Suprapubic skin (tissue), 4 donors: ENCODE measurements around the gene TMEM44.

Experiments
- EP300 ChIP-seq: sonication (generic); formaldehyde crosslinking; IDR thresholded peaks from one replicate; pipeline ENCODE4 v1.6.1; 2017; ENCODE audit warnings: antibody characterized with exemption
- POLR2A ChIP-seq, 2 donors: fragments of 450-650 bp; IDR thresholded peaks; one replicate each; pipeline ENCODE4 v1.6.1; 2017; ENCODE audit warnings: antibody characterized with exemption in 2 of 2, mild to moderate bottlenecking in 2 of 2, moderate library complexity in 2 of 2
- POLR2AphosphoS5 ChIP-seq, 3 donors: sonication (generic); formaldehyde crosslinking; IDR thresholded peaks; one replicate each; pipeline ENCODE4 v1.6.1; 2017; ENCODE audit warnings: antibody characterized with exemption in 3 of 3
- TF ChIP-seq, protein P1 (sequence below), 2 donors: fragments of 200-600 bp in 1 of 2; fragments of 450-650 bp in 1 of 2; sonication (generic) in 1 of 2; IDR thresholded peaks; one replicate each; pipeline ENCODE4 v1.5.1; 2016 to 2019; ENCODE audit warnings: antibody characterized with exemption in 2 of 2, mild to moderate bottlenecking in 1 of 2, moderate library complexity in 1 of 2

DNA sequence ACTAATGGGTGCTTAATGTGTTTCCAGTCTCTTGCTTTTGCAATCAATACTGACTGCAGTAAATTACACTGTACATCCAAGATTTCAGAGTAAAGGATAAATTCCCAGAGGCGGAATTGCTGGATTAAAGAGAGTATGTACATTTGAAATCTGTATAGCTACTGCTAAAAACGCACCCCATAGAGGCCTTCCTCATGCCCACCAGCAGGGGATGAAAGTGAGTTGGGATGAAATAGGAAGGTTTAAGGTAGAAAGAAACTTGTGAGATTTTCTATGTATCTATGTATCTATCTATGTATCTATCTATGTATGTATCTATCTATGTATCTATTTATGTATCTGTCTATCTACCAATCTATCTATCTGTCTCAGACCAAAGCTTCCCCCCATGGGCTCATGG, 28.4 kb downstream of the TMEM44 start:
- TF ChIP-seq POLR2A (IDR thresholded peaks at IDR 0.05) (no peak), EP300 (no peak), POLR2AphosphoS5 (IDR thresholded peaks at IDR 0.05) (no peak)
- TF ChIP-seq, protein P1, sequence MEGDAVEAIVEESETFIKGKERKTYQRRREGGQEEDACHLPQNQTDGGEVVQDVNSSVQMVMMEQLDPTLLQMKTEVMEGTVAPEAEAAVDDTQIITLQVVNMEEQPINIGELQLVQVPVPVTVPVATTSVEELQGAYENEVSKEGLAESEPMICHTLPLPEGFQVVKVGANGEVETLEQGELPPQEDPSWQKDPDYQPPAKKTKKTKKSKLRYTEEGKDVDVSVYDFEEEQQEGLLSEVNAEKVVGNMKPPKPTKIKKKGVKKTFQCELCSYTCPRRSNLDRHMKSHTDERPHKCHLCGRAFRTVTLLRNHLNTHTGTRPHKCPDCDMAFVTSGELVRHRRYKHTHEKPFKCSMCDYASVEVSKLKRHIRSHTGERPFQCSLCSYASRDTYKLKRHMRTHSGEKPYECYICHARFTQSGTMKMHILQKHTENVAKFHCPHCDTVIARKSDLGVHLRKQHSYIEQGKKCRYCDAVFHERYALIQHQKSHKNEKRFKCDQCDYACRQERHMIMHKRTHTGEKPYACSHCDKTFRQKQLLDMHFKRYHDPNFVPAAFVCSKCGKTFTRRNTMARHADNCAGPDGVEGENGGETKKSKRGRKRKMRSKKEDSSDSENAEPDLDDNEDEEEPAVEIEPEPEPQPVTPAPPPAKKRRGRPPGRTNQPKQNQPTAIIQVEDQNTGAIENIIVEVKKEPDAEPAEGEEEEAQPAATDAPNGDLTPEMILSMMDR (IDR thresholded peaks at IDR 0.05) = peak in 1 of 2 donors; percentile 8
